MM.1S (cell line): ENCODE results near the gene RUNX2.

Source experiments
- DNase-seq: peaks from one replicate; pipeline ENCODE4 v3.0.0-alpha.2; 2015
- H2AFZ ChIP-seq: fragments of 300-600 bp; sonication (generic); 2 replicates; pipeline ENCODE4 v1.6.0; 2016; ENCODE audit warnings: antibody characterized with exemption, low read length
- H3F3A ChIP-seq: fragments of 300-600 bp; sonication (generic); 2 replicates; pipeline ENCODE4 v1.6.1; 2016; ENCODE audit warnings: mild to moderate bottlenecking, antibody characterized with exemption, low read length, moderate library complexity, mixed read lengths; ENCODE audit not compliant: insufficient read depth
- H3K27ac ChIP-seq: fragments of 300-600 bp; sonication (generic); 2 replicates; pipeline ENCODE4 v1.5.1; 2016; ENCODE audit warnings: mild to moderate bottlenecking, low read length
- H3K27me3 ChIP-seq: fragments of 300-600 bp; sonication (generic); replicated peaks from 2 replicates; pipeline ENCODE4 v1.6.0; 2016; ENCODE audit warnings: low read length; ENCODE audit not compliant: insufficient read depth
- H3K36me3 ChIP-seq: fragments of 300-600 bp; sonication (generic); replicated peaks from 2 replicates; pipeline ENCODE4 v1.6.1; 2016; ENCODE audit warnings: mild to moderate bottlenecking, low read length, mixed read lengths; ENCODE audit not compliant: insufficient read depth
- H3K4me1 ChIP-seq: fragments of 300-600 bp; sonication (generic); 2 replicates; pipeline ENCODE4 v1.6.1; 2016; ENCODE audit warnings: low read length, mixed read lengths
- H3K4me2 ChIP-seq: fragments of 300-600 bp; sonication (generic); 2 replicates; pipeline ENCODE4 v1.6.0; 2016; ENCODE audit warnings: low read depth, low read length
- H3K4me3 ChIP-seq: fragments of 300-600 bp; sonication (generic); 2 replicates; pipeline ENCODE4 v1.5.1; 2016; ENCODE audit warnings: low read length, mixed read lengths
- H3K79me2 ChIP-seq: fragments of 300-600 bp; sonication (generic); 2 replicates; pipeline ENCODE4 v1.6.1; 2016; ENCODE audit warnings: mixed run types, low read length, mixed read lengths
- H3K9ac ChIP-seq: fragments of 300-600 bp; sonication (generic); 2 replicates; pipeline ENCODE4 v1.6.1; 2016; ENCODE audit warnings: low read length, mixed read lengths
- H3K9me2 ChIP-seq: fragments of 300-600 bp; sonication (generic); replicated peaks from 2 replicates; pipeline ENCODE4 v1.6.1; 2016; ENCODE audit warnings: mild to moderate bottlenecking, low read length, mixed read lengths; ENCODE audit not compliant: insufficient read depth
- H3K9me3 ChIP-seq: fragments of 300-600 bp; sonication (generic); replicated peaks from 2 replicates; pipeline ENCODE4 v1.6.1; 2016; ENCODE audit warnings: mild to moderate bottlenecking, low read length, mixed read lengths; ENCODE audit not compliant: insufficient read depth
- H4K20me1 ChIP-seq: fragments of 300-600 bp; sonication (generic); 2 replicates; pipeline ENCODE4 v1.6.1; 2016; ENCODE audit warnings: mild to moderate bottlenecking, low read length, moderate library complexity, mixed read lengths; ENCODE audit not compliant: insufficient read depth
- EZH2 ChIP-seq: fragments of 300-600 bp; sonication (generic); optimal IDR thresholded peaks from 2 replicates; pipeline ENCODE3; 2017; ENCODE audit warnings: low read depth, mild to moderate bottlenecking, antibody characterized with exemption, low read length, mixed read lengths
- EZH2phosphoT487 ChIP-seq: fragments of 300-600 bp; sonication (generic); IDR thresholded peaks from 2 replicates; pipeline ENCODE4 v1.6.1; 2018; ENCODE audit warnings: antibody characterized with exemption, low read length
- TF ChIP-seq, protein P1 (sequence below): fragments of 300-600 bp; sonication (generic); IDR thresholded peaks from 2 replicates; pipeline ENCODE4 v1.5.1; 2016; ENCODE audit warnings: antibody characterized with exemption, low read length, mixed read lengths

The RUNX2 gene

GRCh38 chr6:45353654-45354053, 25.5 kb downstream of the RUNX2 start:
- H3F3A ChIP-seq = no peaks in the 10 kb centered on the region
- no peak overlapping the region for H2AFZ ChIP-seq
- TF ChIP-seq EZH2phosphoT487 (no peak), EZH2 (no peak)
- TF ChIP-seq, protein P1, sequence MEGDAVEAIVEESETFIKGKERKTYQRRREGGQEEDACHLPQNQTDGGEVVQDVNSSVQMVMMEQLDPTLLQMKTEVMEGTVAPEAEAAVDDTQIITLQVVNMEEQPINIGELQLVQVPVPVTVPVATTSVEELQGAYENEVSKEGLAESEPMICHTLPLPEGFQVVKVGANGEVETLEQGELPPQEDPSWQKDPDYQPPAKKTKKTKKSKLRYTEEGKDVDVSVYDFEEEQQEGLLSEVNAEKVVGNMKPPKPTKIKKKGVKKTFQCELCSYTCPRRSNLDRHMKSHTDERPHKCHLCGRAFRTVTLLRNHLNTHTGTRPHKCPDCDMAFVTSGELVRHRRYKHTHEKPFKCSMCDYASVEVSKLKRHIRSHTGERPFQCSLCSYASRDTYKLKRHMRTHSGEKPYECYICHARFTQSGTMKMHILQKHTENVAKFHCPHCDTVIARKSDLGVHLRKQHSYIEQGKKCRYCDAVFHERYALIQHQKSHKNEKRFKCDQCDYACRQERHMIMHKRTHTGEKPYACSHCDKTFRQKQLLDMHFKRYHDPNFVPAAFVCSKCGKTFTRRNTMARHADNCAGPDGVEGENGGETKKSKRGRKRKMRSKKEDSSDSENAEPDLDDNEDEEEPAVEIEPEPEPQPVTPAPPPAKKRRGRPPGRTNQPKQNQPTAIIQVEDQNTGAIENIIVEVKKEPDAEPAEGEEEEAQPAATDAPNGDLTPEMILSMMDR = no peak
- H3K9me2 ChIP-seq = no peaks in the 10 kb centered on the region
- H3K9me3 ChIP-seq = no peaks in the 10 kb centered on the region
- H3K79me2 ChIP-seq = no peaks in the 10 kb centered on the region
- no peak overlapping the region for H3K9ac ChIP-seq
- no peaks in the 10 kb centered on the region for H3K36me3 ChIP-seq
- no peak overlapping the region for H3K27ac ChIP-seq
- no peaks in the 10 kb centered on the region for H3K27me3 ChIP-seq
- no peaks in the 10 kb centered on the region for H4K20me1 ChIP-seq
- H3K4me2 ChIP-seq = no peak overlapping the region
- no peaks in the 10 kb centered on the region for H3K4me1 ChIP-seq
- H3K4me3 ChIP-seq = no peak overlapping the region
- no peak for DNase-seq

DNA sequence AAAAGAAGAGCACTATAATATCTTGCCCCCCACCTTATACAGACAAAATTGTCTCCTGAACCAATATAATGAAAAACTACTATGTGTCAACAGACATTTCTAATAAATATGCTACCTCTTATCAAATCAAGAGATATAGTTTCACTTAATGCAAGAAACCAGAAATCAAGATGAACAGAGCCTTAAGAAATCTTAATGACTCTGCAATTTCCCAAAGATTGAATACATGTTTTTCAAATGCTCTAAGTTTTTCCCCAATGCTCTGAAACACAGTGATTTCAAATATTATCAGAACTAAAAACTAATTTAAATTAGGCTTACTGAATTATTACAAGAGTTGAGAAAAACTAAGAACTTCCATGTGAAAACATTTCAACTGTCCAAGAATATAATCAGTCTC, 36.3 kb downstream of the RUNX2 start:
- Histone ChIP-seq H3K27ac (no peak overlapping the region), H3K79me2 (no peaks in the 10 kb centered on the region), H4K20me1 (no peaks in the 10 kb centered on the region), H2AFZ (no peak overlapping the region), H3K4me3 (no peak overlapping the region), H3K4me1 (no peaks in the 10 kb centered on the region), H3K9me2 (no peaks in the 10 kb centered on the region), H3K9ac (no peak overlapping the region), H3F3A (no peaks in the 10 kb centered on the region), H3K4me2 (no peak overlapping the region), H3K36me3 (no peaks in the 10 kb centered on the region), H3K27me3 (no peaks in the 10 kb centered on the region), H3K9me3 (no peaks in the 10 kb centered on the region)
- DNase-seq = no peak
- TF ChIP-seq, protein P1 = no peak
- TF ChIP-seq EZH2phosphoT487 (no peak), EZH2 (no peak)

DNA sequence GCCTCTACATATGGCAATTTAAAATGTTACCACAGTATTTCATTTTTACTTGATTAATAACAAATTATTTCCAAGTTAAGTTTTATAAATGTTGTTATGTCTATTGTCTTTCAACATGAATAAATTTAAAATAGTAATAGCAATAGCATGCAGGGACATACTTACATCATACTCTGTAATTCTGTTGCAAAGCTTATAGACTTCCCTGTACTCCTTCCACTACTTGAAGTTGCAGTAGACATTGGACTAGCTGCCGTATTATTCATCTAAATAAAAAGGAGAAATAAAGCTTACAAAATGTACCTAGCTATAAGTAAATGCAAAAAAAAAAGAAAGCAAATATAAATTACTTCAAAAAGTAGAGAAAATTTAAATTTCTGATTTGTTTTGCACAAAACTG, 36.9 kb downstream of the RUNX2 start:
- Histone ChIP-seq H3F3A (no peaks in the 10 kb centered on the region), H3K9ac (no peak overlapping the region), H3K4me1 (no peaks in the 10 kb centered on the region), H4K20me1 (no peaks in the 10 kb centered on the region), H3K9me3 (no peaks in the 10 kb centered on the region), H3K36me3 (no peaks in the 10 kb centered on the region), H3K9me2 (no peaks in the 10 kb centered on the region), H3K4me2 (no peak overlapping the region), H3K79me2 (no peaks in the 10 kb centered on the region), H3K27me3 (no peaks in the 10 kb centered on the region), H3K4me3 (no peak overlapping the region), H2AFZ (no peak overlapping the region), H3K27ac (no peak overlapping the region)
- DNase-seq = no peak
- TF ChIP-seq EZH2phosphoT487 = no peak
- TF ChIP-seq, protein P1 = no peak
- TF ChIP-seq EZH2 = no peak
